ENCODE measurements around the gene SEC31A. TPM values are rescaled to one million over a fixed set of nuclear protein-coding genes. Genes with fewer than 3 reads are reported as not detected.
A peak's percentile ranks its signal among the peaks of the same experiment; 100 is the strongest.

The SEC31A gene
- polyA plus RNA-seq, 1 of the 3 experiments (the other 2 are of a cell fraction): 147 TPM

DNA sequence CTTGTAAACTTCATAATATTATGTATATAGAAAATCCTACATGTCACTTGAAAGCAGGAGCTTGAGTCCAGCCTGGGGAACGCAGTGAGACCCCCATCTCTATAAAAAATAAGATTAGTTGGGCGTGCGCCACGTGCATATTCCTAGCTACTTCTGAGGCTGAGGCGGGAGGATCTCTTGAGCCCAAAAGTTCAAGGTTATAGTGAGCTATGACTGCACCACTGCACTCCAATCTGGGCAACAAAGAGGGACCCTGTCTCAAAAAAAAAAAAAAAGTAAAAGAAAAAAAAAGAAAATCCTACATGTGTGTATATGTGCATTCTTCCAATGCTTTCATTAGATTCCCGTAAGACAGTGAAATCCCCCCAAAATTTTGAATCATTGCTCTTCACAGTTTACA, 1.7 kb downstream of the SEC31A start (continued):
- TF ChIP-seq, protein P1, sequence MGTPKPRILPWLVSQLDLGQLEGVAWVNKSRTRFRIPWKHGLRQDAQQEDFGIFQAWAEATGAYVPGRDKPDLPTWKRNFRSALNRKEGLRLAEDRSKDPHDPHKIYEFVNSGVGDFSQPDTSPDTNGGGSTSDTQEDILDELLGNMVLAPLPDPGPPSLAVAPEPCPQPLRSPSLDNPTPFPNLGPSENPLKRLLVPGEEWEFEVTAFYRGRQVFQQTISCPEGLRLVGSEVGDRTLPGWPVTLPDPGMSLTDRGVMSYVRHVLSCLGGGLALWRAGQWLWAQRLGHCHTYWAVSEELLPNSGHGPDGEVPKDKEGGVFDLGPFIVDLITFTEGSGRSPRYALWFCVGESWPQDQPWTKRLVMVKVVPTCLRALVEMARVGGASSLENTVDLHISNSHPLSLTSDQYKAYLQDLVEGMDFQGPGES (IDR thresholded peaks at IDR 0.05; ENCODE audit: low read depth, low read length): no peak

DNA sequence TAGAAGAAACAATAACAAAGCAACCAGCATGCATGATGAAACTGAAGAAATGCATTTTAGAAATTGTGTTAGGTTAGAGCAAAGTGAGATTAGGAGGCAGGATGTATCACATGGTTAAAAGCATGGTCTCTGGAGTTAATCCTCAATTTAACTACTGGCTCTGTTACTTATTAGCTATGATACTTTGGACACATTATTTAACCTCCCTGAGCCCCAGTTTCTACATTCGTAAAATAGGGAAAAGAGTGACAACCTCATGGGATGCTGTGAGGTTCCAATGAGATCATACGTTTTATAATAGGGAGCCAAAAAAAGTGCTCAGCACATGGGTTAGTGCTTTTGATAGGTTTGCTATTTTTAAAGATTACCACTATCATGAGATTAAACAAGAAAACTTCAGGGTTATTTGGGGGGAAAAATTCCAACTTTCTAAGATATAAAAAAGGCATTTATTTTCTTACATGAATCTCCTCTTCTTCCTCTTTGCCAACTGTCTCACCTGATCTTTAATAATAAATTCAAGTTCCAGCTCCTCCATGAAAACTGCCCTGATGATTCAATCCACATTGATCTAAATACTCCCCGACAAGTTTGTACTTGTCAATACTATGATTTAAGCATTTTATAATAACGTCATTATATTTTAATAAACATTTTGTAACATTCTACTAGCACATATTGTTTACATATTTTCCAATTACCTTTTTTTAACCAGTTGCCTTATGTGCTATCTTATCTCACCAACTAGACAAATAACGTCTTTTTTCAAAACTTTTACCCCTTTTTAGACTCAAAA, 4.6 kb downstream of the SEC31A start:
- CTCF ChIA-PET: interaction anchor here (1.0 to 1.9 kb wide), 2 partner anchors 13 to 34 kb away, joined by 5 to 6 read pairs; no protein-coding TSS in a partner anchor
- Histone ChIP-seq H3K9me2 (no peaks in the 10 kb centered on the region), H3K4me2 (peak overlapping the region; percentile 58), H3K27ac (ENCODE audit: low read depth in 2 of 2, low read length in 1 of 2) (no peak overlapping the region), H4K20me1 (ENCODE audit: insufficient read depth) (peaks cover 86% of the 10 kb centered on the region), H3K4me3 (ENCODE audit: low read depth in 2 of 2, low read length in 1 of 2) (no peak overlapping the region), H2AFZ (ENCODE audit: low read depth) (no peak overlapping the region), H3K79me2 (ENCODE audit: insufficient read depth) (peaks cover 96% of the 10 kb centered on the region), H3K27me3 (ENCODE audit: insufficient read depth) (no peaks in the 10 kb centered on the region), H3K4me1 (ENCODE audit: control insufficient read depth in 1 of 2, insufficient read depth in 2 of 2, low read depth in 1 of 2, low read length in 1 of 2) (peaks cover 6% of the 10 kb centered on the region in 2 experiments; a peak in 3 of 4 replicates), H3K9ac (peak overlapping the region; percentile 16; the same call in 1 of the 2 replicates), H3K36me3 (replicated peaks in 1 of 2; ENCODE audit: control insufficient read depth in 1 of 2, insufficient read depth in 2 of 2, low read length in 1 of 2) (peaks cover 7 to 45% of the 10 kb centered on the region in 2 experiments), H3F3A (replicated peaks; ENCODE audit: insufficient read depth) (peaks cover 31% of the 10 kb centered on the region), H3K9me3 (no peaks in the 10 kb centered on the region)
- TF ChIP-seq RAD21 (IDR thresholded peaks at IDR 0.05; ENCODE audit: low read length): no peak
- TF ChIP-seq SMC3 (IDR thresholded peaks at IDR 0.05; ENCODE audit: low read depth, low read length): no peak
- no peak for TF ChIP-seq SIN3A (IDR thresholded peaks at IDR 0.05; ENCODE audit: borderline replicate concordance, low read depth, low read length)
- TF ChIP-seq USF2 (IDR thresholded peaks at IDR 0.05; ENCODE audit: borderline replicate concordance, low read depth, low read length): no peak
- TF ChIP-seq CHD2 (IDR thresholded peaks at IDR 0.05; ENCODE audit: low read length, partially characterized antibody): no peak
- no peak for TF ChIP-seq RXRA (IDR thresholded peaks at IDR 0.05; ENCODE audit: borderline replicate concordance, low read depth)
- TF ChIP-seq, protein P2, sequence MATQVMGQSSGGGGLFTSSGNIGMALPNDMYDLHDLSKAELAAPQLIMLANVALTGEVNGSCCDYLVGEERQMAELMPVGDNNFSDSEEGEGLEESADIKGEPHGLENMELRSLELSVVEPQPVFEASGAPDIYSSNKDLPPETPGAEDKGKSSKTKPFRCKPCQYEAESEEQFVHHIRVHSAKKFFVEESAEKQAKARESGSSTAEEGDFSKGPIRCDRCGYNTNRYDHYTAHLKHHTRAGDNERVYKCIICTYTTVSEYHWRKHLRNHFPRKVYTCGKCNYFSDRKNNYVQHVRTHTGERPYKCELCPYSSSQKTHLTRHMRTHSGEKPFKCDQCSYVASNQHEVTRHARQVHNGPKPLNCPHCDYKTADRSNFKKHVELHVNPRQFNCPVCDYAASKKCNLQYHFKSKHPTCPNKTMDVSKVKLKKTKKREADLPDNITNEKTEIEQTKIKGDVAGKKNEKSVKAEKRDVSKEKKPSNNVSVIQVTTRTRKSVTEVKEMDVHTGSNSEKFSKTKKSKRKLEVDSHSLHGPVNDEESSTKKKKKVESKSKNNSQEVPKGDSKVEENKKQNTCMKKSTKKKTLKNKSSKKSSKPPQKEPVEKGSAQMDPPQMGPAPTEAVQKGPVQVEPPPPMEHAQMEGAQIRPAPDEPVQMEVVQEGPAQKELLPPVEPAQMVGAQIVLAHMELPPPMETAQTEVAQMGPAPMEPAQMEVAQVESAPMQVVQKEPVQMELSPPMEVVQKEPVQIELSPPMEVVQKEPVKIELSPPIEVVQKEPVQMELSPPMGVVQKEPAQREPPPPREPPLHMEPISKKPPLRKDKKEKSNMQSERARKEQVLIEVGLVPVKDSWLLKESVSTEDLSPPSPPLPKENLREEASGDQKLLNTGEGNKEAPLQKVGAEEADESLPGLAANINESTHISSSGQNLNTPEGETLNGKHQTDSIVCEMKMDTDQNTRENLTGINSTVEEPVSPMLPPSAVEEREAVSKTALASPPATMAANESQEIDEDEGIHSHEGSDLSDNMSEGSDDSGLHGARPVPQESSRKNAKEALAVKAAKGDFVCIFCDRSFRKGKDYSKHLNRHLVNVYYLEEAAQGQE (IDR thresholded peaks at IDR 0.05; ENCODE audit: low read depth, low read length): no peak
- no peak; the same call in 1 of the 2 replicates for TF ChIP-seq POLR2AphosphoS5 (IDR thresholded peaks at IDR 0.05; ENCODE audit: low read depth, low read length)
- no peak for TF ChIP-seq CTCF (IDR thresholded peaks at IDR 0.05)
- no peak for TF ChIP-seq TCF12 (IDR thresholded peaks at IDR 0.05)
- no peak for TF ChIP-seq TAF1 (IDR thresholded peaks at IDR 0.05; ENCODE audit: borderline replicate concordance, low read depth, low read length)
- no peak for TF ChIP-seq MAX (IDR thresholded peaks at IDR 0.05; ENCODE audit: low read depth)
- TF ChIP-seq JUND (IDR thresholded peaks at IDR 0.05): no peak
- TF ChIP-seq FOXJ3 (CRISPR knock-in tag; IDR thresholded peaks at IDR 0.05): no peak
- TF ChIP-seq, protein P1 (IDR thresholded peaks at IDR 0.05; ENCODE audit: low read depth, low read length): no peak
- TF ChIP-seq NRF1 (IDR thresholded peaks at IDR 0.05; ENCODE audit: low read depth, low read length): no peak
- no peak for TF ChIP-seq GABPA (IDR thresholded peaks at IDR 0.05; ENCODE audit: low read depth)
- TF ChIP-seq MXI1 (IDR thresholded peaks at IDR 0.05; ENCODE audit: low read depth, low read length): no peak
- DNase-seq: no peak
- POLR2A ChIA-PET: interaction anchor here (0.8 to 1.2 kb wide), 2 partner anchors 14 to 149 kb away, joined by 3 to 4 read pairs; partner anchors contain the start of gene COPS4
- WGBS (ENCODE audit: low lambda C conversion rate): 81% methylated on average over 5 of the region's 5 CpGs

Data from SK-N-SH (cell line).